D721Med (cell line): Measurements from ENCODE around the gene IL17REL.

Source experiments
- DNase-seq: peaks from one replicate; pipeline ENCODE4 v3.0.0; 2011; ENCODE audit warnings: low spot score; ENCODE audit not compliant: insufficient read length
- FAIRE-seq: peaks from 2 replicates; lab custom pipeline; 2011; peaks lifted over from hg19 to GRCh38; lab: Jason Lieb, UNC
- CTCF ChIP-seq: IDR thresholded peaks from 2 replicates; pipeline ENCODE4 v1.5.1; 2012; ENCODE audit warnings: mild to moderate bottlenecking, control low read depth; ENCODE audit not compliant: insufficient read depth; ENCODE audit errors: missing control alignments

IL17REL gene

GRCh38 chr22:50018608-50019285, 6.2 kb upstream of the IL17REL start:
- FAIRE-seq (no peak), DNase-seq (no peak)
- TF ChIP-seq CTCF, result no peak

GRCh38 chr22:50017701-50018224, 5.2 kb upstream of the IL17REL start:
- no peak for TF ChIP-seq CTCF
- no peak for FAIRE-seq
- DNase-seq, result no peak

- TF ChIP-seq CTCF, result no peak
- no peak for DNase-seq
- FAIRE-seq, result no peak
Measured at GRCh38 chr22:50016988-50017700, 4.6 kb upstream of the IL17REL start.

- no peak for FAIRE-seq
- no peak for TF ChIP-seq CTCF
Measured at GRCh38 chr22:50016308-50016987, 3.9 kb upstream of the IL17REL start.

GRCh38 chr22:50015451-50016307, 3.1 kb upstream of the IL17REL start:
- TF ChIP-seq CTCF, result no peak
- no peak for FAIRE-seq
- DNase-seq, result no peak

More at GRCh38 chr22:50016308-50016987, 3.9 kb upstream of the IL17REL start:
- no peak for DNase-seq

GRCh38 chr22:50014655-50015401, 2.3 kb upstream of the IL17REL start:
- FAIRE-seq (no peak), DNase-seq (no peak)
- no peak for TF ChIP-seq CTCF
